Endothelial cell (in vitro differentiated cells): ENCODE results near the gene PIK3CD. TPM values are rescaled to one million over a fixed set of nuclear protein-coding genes. Genes with fewer than 3 reads are reported as not detected.

ENCODE experiments used
- DNase-seq: peaks from one replicate; pipeline ENCODE4 v3.0.0; 2021; ENCODE audit warnings: low spot score
- H3K27ac Mint-ChIP-seq: one replicate; pipeline ENCODE4 v1.8.0; 2021; ENCODE audit warnings: mixed read lengths, inconsistent platforms; ENCODE audit not compliant: unreplicated experiment
- H3K27me3 Mint-ChIP-seq: one replicate; pipeline ENCODE4 v1.8.0; 2021; ENCODE audit warnings: mild to moderate bottlenecking, moderate library complexity, mixed read lengths, inconsistent platforms; ENCODE audit not compliant: unreplicated experiment
- H3K36me3 Mint-ChIP-seq: one replicate; pipeline ENCODE4 v1.8.0; 2021; ENCODE audit warnings: mild to moderate bottlenecking, low read depth, mixed read lengths, inconsistent platforms; ENCODE audit not compliant: unreplicated experiment
- H3K4me1 Mint-ChIP-seq: one replicate; pipeline ENCODE4 v1.8.0; 2021; ENCODE audit warnings: mild to moderate bottlenecking, mixed read lengths, inconsistent platforms; ENCODE audit not compliant: unreplicated experiment
- H3K4me3 Mint-ChIP-seq: one replicate; pipeline ENCODE4 v1.8.0; 2021; ENCODE audit warnings: mild to moderate bottlenecking, mixed read lengths, inconsistent platforms; ENCODE audit not compliant: unreplicated experiment
- H3K9me3 Mint-ChIP-seq: one replicate; pipeline ENCODE4 v1.8.0; 2021; ENCODE audit warnings: mixed read lengths, inconsistent platforms; ENCODE audit not compliant: unreplicated experiment
- CTCF ChIP-seq: fragments of 200-600 bp; sonication (generic); IDR thresholded peaks from one replicate; pipeline ENCODE4 v1.5.0; 2021; ENCODE audit warnings: antibody characterized with exemption; ENCODE audit not compliant: unreplicated experiment
- total RNA-seq: library from RNA; stranded (reverse); fragmentation: NEBNext Ultra II Directional; extraction: Animal tissue kit (Norgen Biotek cat#: 25700); gene quantifications from one replicate; pipeline ENCODE4 v1.2.1, GENCODE V29; 2021; ENCODE audit not compliant: unreplicated experiment

Gene PIK3CD
- total RNA-seq, 1 donor from 2014 or later: 30.3 TPM

- no peaks in the 10 kb centered on the region for H3K4me1 Mint-ChIP-seq
- no peaks in the 10 kb centered on the region for H3K36me3 Mint-ChIP-seq
- no peak overlapping the region for H3K4me3 Mint-ChIP-seq
- H3K27ac Mint-ChIP-seq: no peak overlapping the region
- peaks cover 7% of the 10 kb centered on the region for H3K27me3 Mint-ChIP-seq
- H3K9me3 Mint-ChIP-seq: no peaks in the 10 kb centered on the region
- DNase-seq: no peak
- no peak for TF ChIP-seq CTCF
These were observed 21.9 kb upstream of the PIK3CD start for GRCh38 chr1:9629445-9630201.

GRCh38 chr1:9630331-9631111, 21.0 kb upstream of the PIK3CD start:
- no peaks in the 10 kb centered on the region for H3K4me1 Mint-ChIP-seq
- no peak for DNase-seq
- H3K27me3 Mint-ChIP-seq: peaks cover 7% of the 10 kb centered on the region
- TF ChIP-seq CTCF: no peak
- no peak overlapping the region for H3K27ac Mint-ChIP-seq
- H3K36me3 Mint-ChIP-seq: no peaks in the 10 kb centered on the region
- H3K4me3 Mint-ChIP-seq: no peak overlapping the region
- H3K9me3 Mint-ChIP-seq: no peaks in the 10 kb centered on the region

- no peak for TF ChIP-seq CTCF
- Mint-ChIP-seq H3K27ac (no peak overlapping the region), H3K4me1 (no peaks in the 10 kb centered on the region), H3K4me3 (no peak overlapping the region), H3K9me3 (no peaks in the 10 kb centered on the region), H3K27me3 (peaks cover 4% of the 10 kb centered on the region), H3K36me3 (no peaks in the 10 kb centered on the region)
- no peak for DNase-seq
These were observed 19.9 kb upstream of the PIK3CD start for GRCh38 chr1:9631613-9632012.

GRCh38 chr1:9633493-9633892, 18.0 kb upstream of the PIK3CD start:
- no peaks in the 10 kb centered on the region for H3K4me1 Mint-ChIP-seq
- peaks cover 4% of the 10 kb centered on the region for H3K27me3 Mint-ChIP-seq
- H3K9me3 Mint-ChIP-seq: no peaks in the 10 kb centered on the region
- H3K4me3 Mint-ChIP-seq: no peak overlapping the region
- DNase-seq: no peak
- H3K27ac Mint-ChIP-seq: no peak overlapping the region
- TF ChIP-seq CTCF: no peak
- H3K36me3 Mint-ChIP-seq: no peaks in the 10 kb centered on the region

GRCh38 chr1:9634582-9634981, 16.9 kb upstream of the PIK3CD start:
- DNase-seq: no peak
- Mint-ChIP-seq H3K9me3 (no peaks in the 10 kb centered on the region), H3K27ac (no peak overlapping the region), H3K4me3 (no peak overlapping the region), H3K36me3 (no peaks in the 10 kb centered on the region), H3K27me3 (peaks cover 2% of the 10 kb centered on the region), H3K4me1 (no peaks in the 10 kb centered on the region)
- TF ChIP-seq CTCF: no peak
